ENCODE results near the gene NAPA.

Gene NAPA

DNA sequence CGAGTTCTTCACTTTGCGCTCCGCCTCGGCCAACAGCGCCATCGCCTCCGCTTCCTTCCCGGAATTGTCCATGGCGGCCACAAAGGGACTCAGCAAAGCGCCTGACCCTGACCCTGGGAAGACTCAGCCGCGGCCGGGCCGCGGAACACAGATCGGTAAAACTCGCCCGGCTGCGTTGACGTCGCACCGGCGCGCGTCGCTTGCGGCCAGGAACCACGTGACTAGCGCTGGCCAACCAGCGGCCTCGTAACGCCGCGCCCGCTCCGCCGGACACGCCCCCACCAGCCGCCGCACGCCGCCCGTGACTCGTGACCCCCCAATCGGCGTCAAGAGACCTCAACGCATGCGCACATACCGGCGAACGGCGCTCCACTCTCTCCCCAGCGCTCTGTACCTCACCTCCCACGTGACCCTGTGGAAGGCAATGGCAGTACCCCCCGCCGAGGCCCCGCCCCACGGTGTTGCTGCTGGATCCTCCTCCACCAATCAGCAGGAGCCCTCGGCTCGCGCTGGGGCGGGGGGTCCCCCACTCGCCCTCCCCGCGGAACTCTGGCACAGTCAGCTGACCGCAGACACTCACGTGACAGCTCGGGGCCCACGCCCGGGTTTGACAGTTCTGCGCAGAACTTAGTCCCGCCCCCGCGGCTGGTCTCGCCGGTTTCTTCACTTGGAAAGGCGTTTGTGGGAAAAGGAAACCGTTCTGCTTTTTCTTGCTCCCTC, at the start of gene NAPA:
Gene NAPA (minus strand): TSS at position 195 of the 720 bp plus-strand sequence. CDS start 123 bp downstream, at position 72.
- DNase-seq: peak; percentile 100

DNA sequence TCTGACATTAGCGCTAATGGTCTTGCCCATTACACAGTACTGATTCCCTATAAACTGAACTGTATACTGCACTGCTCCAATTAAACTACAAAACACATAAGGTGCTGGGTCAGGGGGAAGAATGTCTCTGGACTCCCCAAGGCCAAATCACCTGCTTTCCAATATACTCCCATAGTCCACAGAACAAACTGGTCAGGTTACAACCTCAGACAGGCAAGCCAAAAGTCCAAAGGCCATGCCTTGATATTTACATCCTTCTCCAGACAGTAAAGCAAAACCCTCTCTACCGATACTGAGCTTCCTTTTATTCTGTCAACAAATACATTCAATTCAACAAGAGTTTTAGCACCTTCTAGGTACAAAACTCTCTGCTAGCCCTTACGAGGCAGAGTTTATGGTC, 49.2 kb upstream of the NAPA start:
- no peak for DNase-seq

DNA sequence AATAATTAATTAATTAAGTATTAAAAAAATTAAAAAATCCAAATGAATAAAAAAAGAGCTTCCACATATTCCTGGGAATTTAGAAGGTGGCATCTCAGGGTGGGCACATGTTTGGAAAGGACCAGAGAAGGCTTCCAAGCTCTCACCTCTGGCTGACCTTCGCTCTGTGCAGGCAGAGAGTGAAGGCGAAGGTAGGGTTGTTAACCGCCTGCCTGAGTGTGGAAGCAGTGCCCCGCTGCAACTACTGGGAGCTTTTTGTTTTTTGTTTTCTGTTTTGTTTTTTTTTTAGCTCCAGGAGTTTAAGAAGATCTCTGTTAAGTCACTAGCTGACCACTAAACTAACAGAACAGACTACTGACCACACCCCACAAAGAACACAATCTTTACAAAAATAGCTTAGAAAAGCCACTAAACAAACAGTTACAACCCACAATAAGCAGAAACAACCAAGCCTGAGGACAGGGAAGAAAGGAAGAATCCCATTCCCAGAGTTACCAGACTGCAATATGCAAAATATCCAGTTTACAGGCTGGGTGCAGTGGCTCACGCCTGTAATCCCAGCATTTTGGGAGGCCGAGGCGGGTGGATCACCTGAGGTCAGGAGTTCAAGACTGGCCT, 46.7 kb upstream of the NAPA start:
- DNase-seq: no peak

DNA sequence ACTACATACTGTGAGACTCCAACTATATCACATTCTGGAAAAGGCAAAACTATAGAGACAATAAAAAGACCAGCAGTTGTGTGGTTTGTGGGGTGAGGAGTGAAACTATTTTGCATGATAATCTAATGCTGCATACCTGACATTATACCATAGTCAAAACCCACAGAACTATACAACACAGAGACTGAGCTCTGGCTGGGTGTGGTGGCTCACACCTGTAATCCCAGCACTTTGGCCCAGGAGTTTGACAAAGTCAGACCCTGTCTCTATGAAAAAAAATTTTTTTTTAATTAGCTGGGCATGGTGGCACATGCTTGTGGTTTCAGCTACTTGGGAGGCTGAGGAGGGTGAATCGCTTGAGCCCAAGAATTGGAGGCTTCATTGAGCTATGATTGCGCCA, 46.1 kb upstream of the NAPA start:
- no peak for DNase-seq

DNA sequence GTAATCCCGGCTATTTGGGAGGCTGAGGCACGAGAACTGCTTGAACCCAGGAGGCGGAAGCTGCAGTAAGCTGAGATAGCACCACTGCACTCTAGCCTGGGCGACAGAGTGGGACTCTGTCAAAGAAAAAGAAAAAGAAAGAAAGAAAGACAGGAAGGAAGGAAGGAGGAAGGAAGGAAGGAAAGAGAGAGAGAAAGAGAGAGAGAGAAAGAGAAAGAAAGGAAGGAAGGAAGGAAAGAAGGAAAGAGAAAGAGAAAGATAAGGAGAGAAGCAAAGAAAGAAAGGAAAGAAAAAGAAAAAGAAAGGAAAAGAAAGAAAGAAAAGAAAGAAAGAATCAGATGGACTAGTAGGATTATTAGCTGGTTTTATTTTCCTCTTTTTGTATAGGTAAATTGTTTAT, 35.3 kb upstream of the NAPA start:
- no peak for DNase-seq

DNA sequence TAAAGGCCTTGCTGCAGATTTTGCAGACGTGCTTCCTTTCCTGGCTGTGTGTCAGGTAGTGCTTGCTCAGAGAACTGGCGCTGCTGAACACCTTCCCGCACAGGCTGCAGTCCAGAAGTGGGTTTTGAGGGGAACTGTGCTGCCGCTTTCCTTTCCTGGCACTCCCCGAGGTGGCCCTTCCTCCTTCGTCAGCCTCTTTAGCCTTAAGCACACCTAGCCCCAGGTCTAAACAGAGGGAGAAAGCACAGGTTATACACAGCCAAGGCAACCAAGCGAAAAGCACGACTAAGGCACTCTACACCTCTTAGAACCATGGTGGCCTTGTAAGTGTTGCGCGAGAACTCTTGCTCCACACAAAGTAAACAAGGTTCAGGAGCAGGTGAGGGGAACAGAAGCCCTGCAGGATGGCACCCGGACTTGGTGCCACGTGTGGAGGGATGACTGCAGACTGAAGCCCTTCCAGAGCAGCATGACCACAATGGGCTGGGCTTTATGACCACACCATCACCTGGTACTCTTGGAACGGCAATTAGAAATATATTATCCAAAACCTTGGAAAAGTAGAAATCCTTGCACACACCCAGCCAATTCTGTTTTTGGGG, 34.5 kb upstream of the NAPA start:
- no peak for DNase-seq

DNA sequence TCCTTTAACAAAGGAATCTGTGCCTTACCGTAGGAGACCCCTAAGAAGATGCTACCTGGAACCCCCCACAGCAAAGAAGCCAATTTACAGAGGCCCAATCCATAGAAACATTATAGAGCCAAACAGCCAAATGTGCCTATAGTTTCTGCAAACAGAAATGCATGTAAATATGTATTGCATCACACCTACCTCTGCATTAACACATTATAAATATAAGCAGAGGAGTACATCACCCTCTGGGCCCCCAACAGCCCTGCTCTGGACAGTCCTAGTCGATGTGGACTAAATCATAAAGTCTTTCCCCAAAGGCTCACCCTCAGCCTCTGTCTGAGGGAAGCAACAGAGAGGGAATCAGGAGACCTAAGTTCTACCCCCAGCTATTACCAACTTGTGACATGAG, 32.3 kb upstream of the NAPA start:
- no peak for DNase-seq

DNA sequence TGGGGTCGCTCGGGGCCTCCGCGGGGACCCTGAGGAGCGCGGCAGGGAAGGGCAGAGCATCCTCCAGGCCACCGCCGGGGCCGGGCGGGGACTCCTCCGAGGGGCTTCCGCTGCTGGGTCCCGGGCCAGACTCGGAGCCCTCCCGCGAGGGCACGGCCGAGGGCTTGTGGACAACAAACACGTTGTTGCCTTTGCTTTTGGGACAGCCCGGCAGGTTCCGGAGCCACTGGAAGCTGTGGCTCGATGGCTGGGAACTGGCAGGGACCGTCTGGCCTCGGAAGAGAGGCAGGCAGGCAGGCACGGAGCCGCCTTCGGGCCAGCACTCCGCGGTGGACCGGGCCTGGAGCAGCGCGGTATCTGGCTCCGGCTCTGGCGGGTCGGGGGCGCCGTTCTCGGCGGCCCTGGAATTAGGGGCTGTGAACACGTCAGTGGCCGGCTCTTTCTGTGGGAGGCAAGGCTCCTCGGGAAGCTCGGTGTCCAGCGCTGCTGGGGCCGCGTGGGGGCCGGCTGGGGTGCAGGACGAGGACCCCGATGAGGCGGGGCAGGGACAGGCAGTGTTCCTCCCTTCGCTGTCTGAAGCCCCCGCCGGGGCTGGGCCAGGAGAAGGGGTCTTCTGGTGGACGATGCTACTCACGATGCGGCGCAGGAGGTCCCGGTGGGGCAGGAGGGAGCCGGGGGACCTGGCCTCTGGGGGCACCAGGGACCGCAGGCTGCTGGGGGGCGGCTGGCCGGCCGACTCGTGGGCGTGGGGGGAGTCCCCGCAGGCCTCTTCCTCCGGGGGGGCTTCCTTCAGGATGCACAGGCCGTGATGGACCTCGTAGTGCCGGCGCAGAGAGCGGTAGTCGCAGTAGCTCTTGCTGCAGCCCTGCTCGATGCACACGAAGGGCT, 30.4 kb upstream of the NAPA start:
- no peak for DNase-seq

DNA sequence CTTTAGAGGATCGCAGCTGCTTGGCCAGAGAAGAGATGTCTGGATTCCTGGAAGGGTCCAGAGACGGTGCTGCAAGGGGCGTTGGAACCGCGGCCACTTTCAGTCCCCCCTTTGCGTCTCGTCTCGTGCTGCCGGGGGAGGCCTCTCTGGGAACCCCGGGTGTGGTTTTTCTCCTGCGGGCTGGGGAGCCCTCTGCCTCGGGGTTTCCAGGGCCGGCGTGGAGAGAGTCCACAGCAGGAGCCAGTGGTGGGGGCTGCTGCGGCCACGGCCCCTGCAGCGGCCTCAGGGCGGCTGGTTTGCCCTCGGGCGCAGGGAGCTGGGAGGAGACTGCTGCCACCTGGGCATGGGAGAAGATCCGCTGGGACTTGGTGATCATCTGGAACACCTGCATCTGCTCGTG, 29.6 kb upstream of the NAPA start:
- DNase-seq: no peak

DNA sequence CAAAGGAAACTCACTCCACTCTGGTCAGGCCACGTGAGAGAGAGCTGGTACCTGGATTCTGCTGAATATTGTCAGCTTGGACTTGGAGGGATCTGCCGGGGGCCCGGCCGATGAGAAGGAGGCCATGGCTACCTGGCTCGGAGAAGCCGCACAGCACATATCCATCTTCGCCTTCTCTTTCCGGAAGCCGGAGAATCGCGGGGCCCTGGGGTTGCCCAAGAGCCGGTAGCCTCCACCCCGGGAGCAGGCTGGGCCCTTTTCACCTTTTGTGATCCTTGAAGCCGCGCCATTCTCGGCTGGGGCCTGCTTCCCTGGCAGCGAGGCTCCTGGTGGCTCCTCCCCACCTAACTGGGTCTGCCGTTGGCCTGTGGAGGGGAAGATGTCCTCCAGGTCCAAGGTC, 29.2 kb upstream of the NAPA start:
- no peak for DNase-seq

DNA sequence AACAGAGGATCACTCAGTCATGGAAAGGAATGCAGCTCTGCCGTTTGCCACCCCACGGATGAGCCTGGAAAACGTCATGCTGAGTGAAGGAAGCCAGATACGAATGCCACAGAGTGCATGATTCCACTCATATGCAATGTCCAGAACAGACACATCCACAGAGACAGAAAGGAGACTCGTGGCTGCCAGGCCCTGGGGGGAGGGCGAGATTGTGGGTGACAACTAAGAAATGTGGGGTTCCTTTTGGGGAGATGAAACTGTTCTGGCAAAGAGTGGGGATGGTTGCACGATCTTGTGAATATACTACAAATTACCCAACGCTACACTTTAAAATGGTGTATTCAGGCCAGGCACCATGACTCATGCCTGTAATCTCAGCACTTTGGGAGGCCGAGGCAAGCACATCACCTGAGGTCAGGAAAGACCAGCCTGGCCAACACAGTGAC, 27.2 kb upstream of the NAPA start:
- no peak for DNase-seq

DNA sequence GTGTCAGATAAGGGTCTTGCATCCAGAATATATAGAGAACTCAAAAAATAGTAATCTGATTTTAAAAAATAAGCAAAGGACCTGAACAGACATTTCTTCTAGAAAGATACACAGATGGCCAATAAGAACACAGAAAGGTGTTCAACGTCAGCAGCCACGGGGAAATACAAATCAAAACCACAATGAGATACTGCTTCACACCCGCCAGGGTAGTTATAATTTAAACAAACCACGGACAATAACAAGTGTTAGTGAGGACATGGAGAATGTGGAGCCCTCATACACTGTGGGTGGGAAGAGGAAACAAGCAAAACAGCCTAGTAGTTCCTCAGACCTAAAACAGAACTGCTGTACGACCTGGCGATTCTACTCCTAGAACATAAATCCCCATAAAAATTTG, 26.7 kb upstream of the NAPA start:
- DNase-seq: no peak

DNA sequence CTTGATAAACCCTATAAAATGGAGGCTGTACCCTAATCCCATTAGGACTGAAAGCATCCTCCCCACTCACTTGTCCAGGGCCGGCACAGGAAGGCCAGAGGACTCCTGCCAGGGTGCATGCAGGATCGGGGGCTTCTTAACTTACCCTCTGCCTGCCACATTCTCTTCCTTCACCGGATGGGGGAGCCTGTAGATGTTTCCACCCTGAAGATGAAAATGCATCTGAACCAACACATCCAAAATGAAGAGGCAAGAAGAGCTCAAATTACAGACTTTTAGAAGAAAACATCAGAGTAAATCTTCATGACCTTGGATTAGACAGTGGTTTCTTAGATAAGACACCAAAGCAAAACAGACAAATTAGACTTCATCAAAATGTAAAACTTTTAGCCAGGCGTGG, 25.9 kb upstream of the NAPA start:
- peak in 1 of 2 experiments; percentile 3 for DNase-seq

DNA sequence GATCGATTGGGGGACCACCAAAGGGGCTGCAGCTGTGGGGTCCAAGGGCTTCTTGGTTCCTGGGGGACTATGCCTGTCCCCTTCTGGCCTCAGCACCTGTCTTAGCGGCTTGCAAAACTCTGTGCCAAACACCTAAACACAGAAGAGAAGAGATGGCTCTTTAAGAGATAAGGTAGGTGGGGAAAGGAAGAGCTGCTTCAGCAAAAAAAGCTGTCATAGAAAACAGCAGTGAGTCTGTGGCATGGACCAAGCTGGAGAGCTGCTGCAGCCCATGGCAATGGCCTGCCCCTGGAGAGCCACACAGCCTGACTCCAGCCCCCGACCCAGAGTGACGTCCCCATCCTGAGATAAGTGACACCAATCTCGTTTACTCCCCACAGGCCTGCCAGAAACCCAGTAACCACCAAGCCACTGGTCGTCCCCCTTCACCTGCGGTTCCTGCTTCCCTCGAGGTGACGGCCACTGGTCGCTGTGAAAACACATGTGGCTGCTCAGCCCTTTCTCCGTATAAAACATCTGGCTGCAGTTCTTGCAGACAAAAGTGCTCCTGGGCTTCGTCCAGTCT, 25.0 kb upstream of the NAPA start:
- DNase-seq: no peak

DNA sequence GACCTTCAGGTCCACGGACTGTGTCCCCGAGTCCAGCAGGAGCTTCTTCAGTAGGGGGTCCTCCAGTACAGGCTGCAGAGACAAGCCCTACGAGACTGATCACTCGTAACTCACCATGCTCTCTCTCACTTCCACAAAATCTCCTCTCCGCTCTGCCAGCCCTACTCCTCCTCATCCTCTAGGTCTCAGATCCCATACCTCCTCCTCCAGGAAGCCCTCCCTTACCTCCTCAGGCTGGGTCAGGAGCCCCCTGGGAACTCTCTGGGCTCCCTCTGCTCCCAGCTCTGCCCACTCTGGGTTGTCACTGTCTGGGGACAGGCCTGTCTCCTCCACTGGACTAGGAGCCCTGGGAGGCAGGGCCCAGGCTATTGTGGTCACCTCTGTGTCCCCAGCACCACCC, 23.9 kb upstream of the NAPA start:
- no peak for DNase-seq

DNA sequence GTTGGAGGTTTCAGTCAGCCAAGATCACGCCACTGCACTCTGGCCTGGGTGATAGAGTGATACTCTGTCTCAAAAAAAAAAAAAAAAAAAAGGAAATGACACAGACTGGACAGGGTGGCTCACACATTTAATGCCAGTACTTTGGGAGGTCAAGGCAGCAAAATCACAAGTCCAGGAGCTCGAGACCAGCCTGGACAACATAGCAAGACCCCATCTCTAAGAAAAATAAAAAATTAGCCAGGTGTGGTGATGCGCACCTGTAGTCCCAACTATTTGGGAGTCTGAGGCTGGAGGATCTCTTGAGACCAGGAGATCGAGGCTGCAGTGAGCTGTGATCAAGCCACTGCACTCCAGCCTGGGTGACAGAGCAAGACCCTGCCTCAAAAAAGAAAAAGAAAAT, 22.6 kb upstream of the NAPA start:
- DNase-seq: no peak

DNA sequence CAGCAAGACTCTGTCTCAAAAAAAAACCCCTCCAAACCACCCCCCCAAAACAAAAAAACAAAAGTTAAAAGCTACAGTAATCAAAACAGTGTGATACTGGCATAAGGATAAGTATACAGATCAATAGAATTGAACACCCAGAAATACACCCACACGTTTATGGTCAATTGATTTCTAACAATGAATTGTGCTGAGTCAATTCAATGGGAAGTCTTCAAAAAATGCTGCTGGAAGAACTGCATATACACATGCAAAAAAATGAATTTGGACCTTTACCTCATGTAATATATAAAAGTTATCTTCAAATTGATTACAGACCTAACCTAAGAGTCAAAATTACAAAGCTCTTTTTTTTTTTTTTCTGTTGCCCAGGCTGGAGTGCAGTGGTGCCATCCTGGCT, 19.8 kb upstream of the NAPA start:
- no peak for DNase-seq

DNA sequence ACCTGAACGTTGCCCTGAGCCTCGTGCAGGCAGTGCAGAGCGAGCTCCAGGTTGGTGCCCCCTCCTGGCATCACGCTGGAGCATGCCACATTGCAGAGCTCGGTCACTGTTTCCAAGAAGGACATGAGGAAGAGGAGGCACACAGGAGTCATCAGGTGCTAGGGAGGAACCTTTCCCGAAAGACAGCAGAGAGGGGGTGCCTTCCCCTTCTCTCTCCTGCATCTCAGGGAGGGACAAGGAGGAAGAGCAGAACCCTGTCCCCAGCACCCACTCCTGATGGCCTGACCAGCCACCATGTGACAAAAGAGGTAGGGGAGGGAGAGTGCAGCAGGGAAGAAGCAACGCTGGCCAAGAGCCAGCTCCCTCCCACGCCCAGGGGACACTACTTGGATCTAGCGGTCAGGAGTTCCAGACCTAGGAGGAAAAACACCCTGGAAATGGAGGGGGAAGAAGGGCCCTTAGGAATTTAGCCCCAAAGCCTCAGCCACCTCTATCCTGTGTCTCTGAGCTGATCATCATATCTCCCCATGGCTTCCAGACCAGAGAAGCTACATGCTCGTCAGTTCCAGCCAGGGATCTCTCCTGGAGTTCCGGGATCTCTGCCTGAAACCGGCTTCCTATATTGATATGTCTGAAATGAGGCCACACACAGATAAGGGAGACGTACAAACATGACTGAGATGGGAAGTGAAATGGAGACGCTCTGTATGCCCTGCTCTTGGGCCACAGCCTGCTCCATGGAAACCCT, 17.0 kb upstream of the NAPA start:
- DNase-seq: no peak

DNA sequence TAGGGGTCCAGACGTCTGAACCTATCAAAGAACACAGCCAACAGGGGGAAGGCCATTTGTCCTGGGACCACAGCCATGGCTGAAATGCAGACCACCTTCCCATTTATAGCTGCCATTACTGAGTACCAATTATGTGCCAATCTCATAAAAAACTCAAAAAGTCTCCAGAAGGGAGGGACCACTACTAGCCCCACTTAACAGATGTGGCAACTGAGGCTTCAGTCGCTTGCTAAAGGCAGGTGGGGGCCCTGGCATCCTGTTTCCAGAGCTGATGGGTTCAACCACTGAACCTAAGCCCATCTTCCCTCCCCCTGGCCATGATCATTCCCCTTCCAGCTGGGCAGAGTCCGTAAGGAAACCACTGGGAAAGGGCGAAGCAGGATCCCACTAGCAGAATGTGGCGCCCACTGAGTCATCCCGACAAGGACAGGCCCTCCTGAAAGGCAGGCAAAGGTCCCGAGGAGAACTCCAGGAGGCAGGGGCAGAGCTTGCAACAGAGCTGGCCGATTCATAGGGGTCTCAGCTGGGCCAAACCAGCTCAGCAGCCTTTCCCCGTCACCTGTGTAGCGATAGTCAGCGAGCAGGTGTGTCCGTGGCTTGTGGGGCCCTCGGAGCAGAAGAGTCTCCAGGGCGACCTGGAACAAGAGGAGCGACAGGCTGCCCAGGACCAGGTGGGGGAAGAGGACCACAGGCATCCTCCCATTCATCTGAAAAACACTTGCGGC, 14.3 kb upstream of the NAPA start:
- DNase-seq: no peak

DNA sequence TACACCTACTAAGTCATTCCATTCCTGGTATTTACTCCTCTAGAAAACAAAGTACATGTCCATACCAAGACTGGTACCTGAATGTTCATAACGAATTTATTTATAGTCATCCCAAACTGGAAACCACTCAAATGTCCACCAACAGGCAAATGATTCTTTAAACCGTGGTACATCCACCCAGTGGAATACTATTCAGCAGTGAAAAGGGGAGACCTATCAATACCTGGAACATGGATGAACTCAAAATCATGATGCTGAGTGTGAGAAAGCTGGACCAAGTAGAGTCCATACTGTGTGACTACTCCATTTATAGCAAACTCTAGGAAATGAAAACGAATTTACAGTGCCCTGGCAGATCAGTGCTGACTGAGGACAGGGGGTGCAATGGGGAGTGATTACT, 11.9 kb upstream of the NAPA start:
- DNase-seq: no peak

DNA sequence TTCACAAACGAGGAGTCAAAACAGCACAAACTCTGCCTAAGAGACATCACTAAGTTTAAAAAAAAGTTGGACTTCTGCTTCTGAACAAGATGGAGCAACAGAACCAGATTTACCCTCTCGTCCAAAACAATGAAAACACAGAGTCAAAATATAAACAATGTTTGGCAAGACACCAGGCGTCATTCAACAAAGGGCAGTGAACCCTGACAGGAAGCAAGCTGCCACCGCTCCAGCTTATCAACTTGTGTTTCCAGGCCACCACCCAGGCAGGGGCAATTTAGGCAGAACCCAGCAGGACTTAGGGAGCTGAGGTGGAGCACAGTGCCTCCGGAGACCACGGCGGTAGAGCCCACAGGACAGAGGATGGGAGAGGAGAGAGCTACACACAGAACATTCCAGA, 8.6 kb upstream of the NAPA start:
- DNase-seq: no peak
